SK-N-SH treated with all-trans-retinoic acid at 6 μM for 48 hours (cell line): ENCODE measurements around the gene CDK14.

Experiments
- ARNTL ChIP-seq: fragments of 450-650 bp; formaldehyde crosslinking; IDR thresholded peaks from 2 replicates; pipeline ENCODE4 v1.5.0; 2020; ENCODE audit warnings: low read depth, mild to moderate bottlenecking, moderate library complexity, borderline replicate concordance
- CREB5 ChIP-seq: fragments of 250-450 bp; sonication (Bioruptor Pico); IDR thresholded peaks from 2 replicates; pipeline ENCODE4 v1.5.1; 2020; ENCODE audit warnings: low read depth, mild to moderate bottlenecking, moderate library complexity
- CSRNP3 ChIP-seq: fragments of 250-450 bp; sonication (Bioruptor Pico); IDR thresholded peaks from 2 replicates; pipeline ENCODE4 v1.5.1; 2021; ENCODE audit warnings: mild to moderate bottlenecking, moderate library complexity
- ISL1 ChIP-seq: fragments of 250-450 bp; sonication (Bioruptor Pico); IDR thresholded peaks from 2 replicates; pipeline ENCODE4 v2.1.2; 2022; ENCODE audit warnings: mild to moderate bottlenecking, moderate library complexity
- PATZ1 ChIP-seq: fragments of 250-450 bp; sonication (Bioruptor Pico); IDR thresholded peaks from 2 replicates; pipeline ENCODE4 v1.8.0; 2020; ENCODE audit warnings: mild to moderate bottlenecking, moderate library complexity, borderline replicate concordance
- RARB ChIP-seq: fragments of 250-450 bp; sonication (Bioruptor Pico); IDR thresholded peaks from 2 replicates; pipeline ENCODE4 v1.8.0; 2021; ENCODE audit warnings: mild to moderate bottlenecking, moderate library complexity
- SNAI2 ChIP-seq: fragments of 250-450 bp; sonication (Bioruptor Pico); IDR thresholded peaks from 2 replicates; pipeline ENCODE4 v1.5.0; 2020; ENCODE audit warnings: mild to moderate bottlenecking, moderate library complexity
- TCF4 ChIP-seq: fragments of 250-450 bp; sonication (Bioruptor Pico); IDR thresholded peaks from 2 replicates; pipeline ENCODE4 v1.8.0; 2021; ENCODE audit warnings: mild to moderate bottlenecking, moderate library complexity, borderline replicate concordance
- ZC3H10 ChIP-seq: fragments of 250-450 bp; sonication (Bioruptor Pico); IDR thresholded peaks from 2 replicates; pipeline ENCODE4 v1.5.1; 2021; ENCODE audit warnings: mild to moderate bottlenecking, moderate library complexity
- ZFP3 ChIP-seq: fragments of 250-450 bp; sonication (Bioruptor Pico); IDR thresholded peaks from 2 replicates; pipeline ENCODE4 v1.5.0; 2020; ENCODE audit warnings: mild to moderate bottlenecking, moderate library complexity
- ZFP30 ChIP-seq: fragments of 450-650 bp; formaldehyde crosslinking; IDR thresholded peaks from 2 replicates; pipeline ENCODE4 v1.5.0; 2022; ENCODE audit warnings: mild to moderate bottlenecking, moderate library complexity
- ZNF565 ChIP-seq: fragments of 450-650 bp; formaldehyde crosslinking; conservative IDR thresholded peaks from 2 replicates; pipeline ENCODE4 v1.5.0; 2020; ENCODE audit warnings: low read depth, mild to moderate bottlenecking, moderate library complexity
- ZNF70 ChIP-seq: fragments of 450-650 bp; formaldehyde crosslinking; IDR thresholded peaks from 2 replicates; pipeline ENCODE4 v1.5.0; 2020; ENCODE audit warnings: mild to moderate bottlenecking, moderate library complexity

- TF ChIP-seq TCF4 (CRISPR knock-in tag) (no peak), CSRNP3 (no peak), SNAI2 (CRISPR knock-in tag) (no peak), ARNTL (CRISPR knock-in tag) (no peak), CREB5 (CRISPR knock-in tag) (no peak), ZNF70 (CRISPR knock-in tag) (no peak), RARB (CRISPR knock-in tag) (no peak), ZNF565 (no peak), ZFP3 (CRISPR knock-in tag) (no peak), ISL1 (CRISPR knock-in tag) (no peak), ZC3H10 (CRISPR knock-in tag) (no peak), PATZ1 (CRISPR knock-in tag) (no peak), ZFP30 (no peak)
Measured at GRCh38 chr7:90877201-90877600, 281.1 kb downstream of the CDK14 start.
